Mammary epithelial cell (primary cell): Measurements from ENCODE around the gene CFAP221.

ENCODE experiments used
- EZH2 ChIP-seq: IDR thresholded peaks from 2 replicates; pipeline ENCODE4 v1.6.1; 2012; ENCODE audit warnings: low read length, inconsistent platforms, borderline replicate concordance
- TF ChIP-seq, protein P1 (sequence below), 2 donors: IDR thresholded peaks in 1 of 2; conservative IDR thresholded peaks in 1 of 2; 2 replicates each; pipeline ENCODE4 v1.5.1; 2011 to 2012; ENCODE audit warnings: inconsistent platforms in 2 of 2, low read length in 2 of 2, mild to moderate bottlenecking in 2 of 2, control low read depth in 1 of 2, low read depth in 1 of 2; ENCODE audit not compliant: insufficient read depth in 1 of 2; ENCODE audit errors: extremely low read depth in 1 of 2

DNA sequence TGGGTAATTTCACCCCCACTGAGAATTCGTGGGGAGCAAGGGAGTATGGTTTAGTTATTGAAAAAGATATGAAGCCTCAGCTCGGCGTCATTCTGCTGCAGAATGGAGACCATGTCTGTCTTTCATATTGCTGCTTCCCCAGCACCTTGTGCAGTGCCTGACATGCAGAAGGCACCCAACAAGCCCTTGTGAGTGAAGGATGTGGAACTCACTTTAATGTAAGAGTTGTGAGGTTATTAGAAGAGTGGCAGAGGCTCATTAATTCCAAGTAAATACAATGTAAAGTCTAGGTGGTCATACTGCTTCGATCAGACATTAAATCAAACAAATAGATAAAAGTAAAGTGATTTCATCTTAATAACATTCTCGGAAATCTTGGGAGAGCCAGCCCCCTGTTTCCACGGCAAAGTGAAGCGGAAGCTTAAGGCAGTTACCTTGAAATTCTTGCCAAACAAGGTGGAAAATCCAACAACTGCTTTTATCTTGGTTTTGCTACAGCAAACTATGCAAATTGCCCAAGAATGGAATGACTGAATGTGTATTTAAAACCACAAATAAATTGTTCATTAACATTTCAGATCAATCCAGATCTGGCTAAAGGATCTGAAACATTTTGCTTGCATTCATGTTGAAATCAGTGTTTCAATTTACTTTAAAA, 9.6 kb downstream of the CFAP221 start:
- TF ChIP-seq, protein P1, sequence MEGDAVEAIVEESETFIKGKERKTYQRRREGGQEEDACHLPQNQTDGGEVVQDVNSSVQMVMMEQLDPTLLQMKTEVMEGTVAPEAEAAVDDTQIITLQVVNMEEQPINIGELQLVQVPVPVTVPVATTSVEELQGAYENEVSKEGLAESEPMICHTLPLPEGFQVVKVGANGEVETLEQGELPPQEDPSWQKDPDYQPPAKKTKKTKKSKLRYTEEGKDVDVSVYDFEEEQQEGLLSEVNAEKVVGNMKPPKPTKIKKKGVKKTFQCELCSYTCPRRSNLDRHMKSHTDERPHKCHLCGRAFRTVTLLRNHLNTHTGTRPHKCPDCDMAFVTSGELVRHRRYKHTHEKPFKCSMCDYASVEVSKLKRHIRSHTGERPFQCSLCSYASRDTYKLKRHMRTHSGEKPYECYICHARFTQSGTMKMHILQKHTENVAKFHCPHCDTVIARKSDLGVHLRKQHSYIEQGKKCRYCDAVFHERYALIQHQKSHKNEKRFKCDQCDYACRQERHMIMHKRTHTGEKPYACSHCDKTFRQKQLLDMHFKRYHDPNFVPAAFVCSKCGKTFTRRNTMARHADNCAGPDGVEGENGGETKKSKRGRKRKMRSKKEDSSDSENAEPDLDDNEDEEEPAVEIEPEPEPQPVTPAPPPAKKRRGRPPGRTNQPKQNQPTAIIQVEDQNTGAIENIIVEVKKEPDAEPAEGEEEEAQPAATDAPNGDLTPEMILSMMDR (conservative IDR thresholded peaks at IDR 0.05 in 1 of 2, IDR thresholded peaks at IDR 0.05 in 1 of 2; ENCODE audit: extremely low read depth in 1 of 2, insufficient read depth in 1 of 2, low read depth in 1 of 2, low read length in 2 of 2), result no peak
- no peak for TF ChIP-seq EZH2
